Mesenteric fat pad (tissue), 1 donor: ENCODE data around the gene C15orf61. TPM values are rescaled to one million over a fixed set of nuclear protein-coding genes. Genes with fewer than 3 reads are reported as not detected.

Experiments
- DNase-seq: peaks from one replicate; pipeline ENCODE4 v3.0.0-alpha.2; 2020; ENCODE audit warnings: low spot score
- long read RNA-seq: library from polyadenylated mRNA; unstranded; transcript quantifications from one replicate; pipeline ENCODE4 v2.0.0, GENCODE V29; 2020
- total RNA-seq: library from RNA; stranded (reverse); fragmentation: NEBNext Ultra II Directional; extraction: Animal tissue kit (Norgen Biotek cat#: 25700); gene quantifications from one replicate; pipeline ENCODE4 v1.2.1, GENCODE V29; 2021
- donor health status: DM: yes; HTN: yes; CAD: no.

C15orf61 gene
- 6.4 TPM for total RNA-seq
- long read RNA-seq, full-length matches to known transcripts = 4 of 8 reads
- long read RNA-seq, partial matches to known transcripts = 0 of 8 reads
- long read RNA-seq, other reads (novel, unspliced or antisense) = 4 of 8 reads

GRCh38 chr15:67521029-67521782 lies at the start of gene C15orf61:
Gene C15orf61 (plus strand): TSS chr15:67521131. CDS start chr15:67521249, 118 bp downstream.
- peak; percentile 94 for DNase-seq

GRCh38 chr15:67472957-67473356 lies 48.0 kb upstream of the C15orf61 start:
- no peak for DNase-seq

DNA sequence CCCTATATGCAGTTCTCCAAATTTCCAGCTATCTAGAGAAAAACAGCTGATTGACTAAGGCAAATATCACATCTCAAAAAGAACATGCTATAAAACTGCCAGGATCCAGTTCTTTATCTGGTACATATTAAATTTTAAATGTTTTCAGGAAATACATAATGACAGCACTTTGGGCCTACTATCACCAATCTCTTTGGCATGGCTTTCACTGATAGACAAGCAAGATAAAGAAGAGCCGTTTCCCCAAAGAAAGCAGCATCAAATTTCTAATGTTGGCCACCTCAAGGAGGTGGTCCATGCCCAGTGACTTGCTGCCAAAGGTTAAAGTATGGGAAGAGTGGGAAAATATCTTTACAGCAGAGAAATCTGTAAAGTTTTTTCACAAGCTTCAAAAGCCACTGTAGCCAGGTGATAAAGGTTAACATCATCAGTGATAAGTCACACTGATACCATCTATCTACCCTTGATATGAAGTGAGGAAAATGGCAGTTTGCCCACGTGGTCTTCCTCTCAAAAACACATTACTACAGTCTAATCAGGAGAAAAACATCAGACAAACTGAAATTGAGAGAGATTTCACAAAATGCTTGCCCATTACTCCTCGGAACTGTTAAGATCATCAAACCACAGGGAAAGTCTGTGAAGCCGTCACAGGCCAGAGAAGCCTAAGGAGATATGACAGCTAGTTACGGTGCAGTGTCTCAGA lies 46.4 kb upstream of the C15orf61 start:
- no peak for DNase-seq

DNA sequence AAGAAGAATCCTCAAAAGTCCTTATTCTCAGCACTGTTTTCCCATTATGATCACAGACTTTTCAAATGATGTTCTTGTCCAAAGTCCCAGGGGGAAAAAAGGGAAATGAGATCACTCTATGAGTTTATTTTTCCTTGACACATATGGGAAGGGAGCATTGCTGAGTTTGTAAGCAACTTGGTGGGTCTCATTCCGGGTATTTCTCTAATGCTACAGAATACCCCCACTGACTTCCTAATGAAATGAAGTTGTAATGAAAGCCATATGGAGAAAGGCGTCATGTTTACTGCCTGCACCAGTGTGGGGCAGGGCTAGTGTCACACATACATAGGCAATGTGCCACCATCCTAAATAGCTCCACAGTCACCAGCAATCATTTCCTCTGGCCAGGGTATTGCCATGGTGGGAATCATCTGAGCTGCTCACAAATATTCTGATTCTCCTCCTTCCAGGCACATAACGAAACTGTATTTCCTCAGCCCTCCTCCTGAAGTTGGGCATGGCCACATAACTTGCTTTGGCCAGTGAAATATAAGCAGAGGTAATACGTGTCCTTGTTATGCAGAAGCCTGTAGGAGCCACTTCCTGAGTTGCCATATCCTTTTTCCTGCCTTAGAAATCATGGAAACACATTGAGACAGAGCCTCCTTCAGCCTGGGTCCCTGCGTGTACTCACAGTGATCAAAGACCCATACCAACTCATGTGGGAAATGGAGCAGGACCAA lies 41.0 kb upstream of the C15orf61 start:
- DNase-seq = no peak

- no peak for DNase-seq
Observed at GRCh38 chr15:67480741-67481140, 40.2 kb upstream of the C15orf61 start.

DNA sequence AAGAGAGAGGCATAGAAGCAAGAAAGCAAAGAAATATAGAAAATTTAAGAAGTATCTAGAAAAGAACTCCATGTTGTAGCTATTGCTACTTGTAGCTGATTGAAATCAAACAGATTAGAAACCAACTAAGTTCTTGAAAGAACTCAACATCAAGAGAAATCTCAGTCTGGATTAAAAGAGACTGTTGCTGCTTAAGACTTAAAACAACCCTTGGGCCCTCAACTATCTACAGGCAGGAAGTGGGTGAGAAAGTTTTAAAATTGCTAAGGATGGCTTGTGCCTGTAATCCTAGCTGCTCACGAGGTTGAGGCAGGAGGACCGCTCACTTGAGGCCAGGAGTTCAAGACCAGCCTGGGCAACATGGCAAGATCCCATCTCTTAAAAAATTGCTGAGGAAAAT lies 39.3 kb upstream of the C15orf61 start:
- DNase-seq = no peak

DNA sequence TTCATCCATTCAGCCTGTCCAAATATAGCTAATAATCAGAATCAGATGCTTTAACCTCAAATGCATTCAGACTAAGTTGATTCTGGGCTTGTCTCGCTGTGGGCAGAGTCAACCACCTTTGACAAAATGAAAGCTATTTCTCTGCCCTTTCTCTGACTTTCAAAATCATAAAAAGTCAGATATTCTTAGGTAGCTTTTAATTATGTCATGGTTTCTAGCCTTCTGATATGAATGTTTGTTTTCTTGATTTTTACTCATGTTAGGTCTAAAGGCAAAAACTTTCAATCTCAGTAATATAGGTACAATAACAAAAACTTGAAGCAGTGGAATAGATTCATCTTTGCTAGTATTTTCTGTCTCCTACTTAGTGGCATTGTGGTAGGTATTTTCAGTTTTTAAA lies 25.3 kb upstream of the C15orf61 start:
- DNase-seq = no peak

DNA sequence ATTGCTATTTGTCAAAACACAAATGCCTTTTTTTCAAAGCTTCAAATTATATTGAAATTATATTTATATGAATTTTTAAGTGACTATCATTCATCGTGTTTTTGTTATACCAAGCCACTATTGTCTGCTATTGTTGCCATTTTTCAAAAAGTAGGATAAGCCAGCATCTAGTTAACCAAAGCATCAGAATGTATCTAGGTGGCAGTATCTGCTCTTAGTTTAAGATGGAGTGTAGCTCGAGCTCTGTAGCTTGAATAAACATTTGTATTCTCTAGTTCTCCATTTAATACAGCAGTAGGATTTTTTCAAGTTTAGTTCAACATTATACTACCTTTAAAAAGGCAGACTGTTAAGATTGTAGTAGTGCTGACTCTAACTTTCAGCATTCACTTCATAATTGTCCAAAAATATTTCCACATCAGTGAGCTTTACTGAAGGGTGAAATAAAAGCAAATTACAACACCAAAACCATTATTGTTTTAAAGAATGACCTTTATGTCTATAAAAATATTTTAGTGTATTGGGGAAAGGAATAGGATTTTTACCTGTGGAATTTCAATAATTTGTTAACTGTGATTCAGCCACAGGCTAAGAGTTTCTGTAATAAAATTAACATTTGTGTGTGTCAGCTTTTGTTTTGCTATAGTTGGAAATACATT lies 19.6 kb upstream of the C15orf61 start:
- DNase-seq = no peak

DNA sequence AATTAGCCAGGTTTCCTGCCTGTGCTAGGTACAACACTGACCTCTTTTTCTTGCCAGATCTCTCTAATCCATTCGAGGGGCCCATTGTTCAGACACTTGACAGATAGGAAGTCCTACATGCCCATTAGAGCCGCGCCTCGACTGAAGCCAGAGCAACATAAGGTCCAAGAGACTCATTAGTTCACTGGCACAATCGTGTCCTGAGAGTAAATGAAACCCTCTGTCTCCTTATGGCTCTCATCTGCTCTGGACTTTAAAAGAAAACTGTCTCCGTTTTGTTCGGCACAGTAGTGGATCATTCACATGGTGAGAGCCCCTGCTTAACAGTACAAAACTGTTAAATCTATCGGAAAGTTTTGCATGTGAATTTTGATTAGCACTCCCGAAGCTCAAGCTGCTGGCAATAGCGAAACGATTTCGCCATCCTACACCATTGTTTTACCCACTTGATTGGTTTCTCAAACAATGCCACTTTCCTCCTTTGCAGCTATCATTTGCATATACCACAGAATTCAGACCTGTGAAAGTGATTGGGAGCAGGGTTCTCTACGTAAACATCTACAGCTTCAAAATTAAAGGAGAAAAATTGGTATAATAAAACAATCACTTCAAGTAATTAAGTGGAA lies 19.0 kb upstream of the C15orf61 start:
- no peak for DNase-seq

DNA sequence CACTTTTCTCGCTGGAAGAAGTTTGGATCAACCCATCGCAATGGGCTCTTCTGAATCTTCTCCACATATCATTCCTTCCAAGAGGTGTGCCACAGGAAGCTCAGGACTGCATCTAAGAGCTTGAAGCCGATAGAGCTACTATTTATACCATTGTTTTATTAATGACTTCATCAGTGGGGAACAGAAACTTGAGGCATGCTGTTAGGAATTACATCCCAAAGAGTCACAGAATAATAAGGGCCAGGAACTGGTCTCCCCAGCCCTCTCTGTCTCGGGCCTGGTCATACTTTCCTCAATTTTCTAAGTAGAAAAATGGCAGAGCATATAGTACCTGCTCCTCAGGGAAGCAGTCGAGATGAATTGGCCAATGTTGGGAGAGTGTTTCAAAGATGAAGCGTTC lies 16.9 kb upstream of the C15orf61 start:
- DNase-seq = no peak

GRCh38 chr15:67504796-67505195 lies 16.1 kb upstream of the C15orf61 start:
- no peak for DNase-seq

GRCh38 chr15:67505675-67506572 lies 15.0 kb upstream of the C15orf61 start:
- no peak for DNase-seq

- no peak for DNase-seq
Observed at GRCh38 chr15:67506775-67507747, 13.9 kb upstream of the C15orf61 start.

DNA sequence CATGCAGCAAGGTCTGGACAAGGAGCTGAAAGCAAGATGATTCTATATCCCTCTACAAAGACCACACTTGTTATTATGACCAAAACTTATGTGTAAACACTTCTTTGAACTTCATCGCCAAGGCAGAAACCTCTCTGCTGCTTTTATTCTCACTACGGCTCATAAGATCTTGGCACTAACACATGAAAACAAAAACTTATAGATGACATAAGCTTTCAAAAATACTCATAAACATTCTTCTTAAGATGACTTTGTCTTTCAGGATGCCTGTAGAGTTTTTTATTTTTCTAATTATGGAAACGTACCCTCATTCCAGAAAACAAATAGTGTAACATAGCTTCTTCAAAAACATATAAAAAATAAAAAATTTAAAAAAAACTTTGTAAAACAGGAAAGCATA lies 12.5 kb upstream of the C15orf61 start:
- no peak for DNase-seq

DNA sequence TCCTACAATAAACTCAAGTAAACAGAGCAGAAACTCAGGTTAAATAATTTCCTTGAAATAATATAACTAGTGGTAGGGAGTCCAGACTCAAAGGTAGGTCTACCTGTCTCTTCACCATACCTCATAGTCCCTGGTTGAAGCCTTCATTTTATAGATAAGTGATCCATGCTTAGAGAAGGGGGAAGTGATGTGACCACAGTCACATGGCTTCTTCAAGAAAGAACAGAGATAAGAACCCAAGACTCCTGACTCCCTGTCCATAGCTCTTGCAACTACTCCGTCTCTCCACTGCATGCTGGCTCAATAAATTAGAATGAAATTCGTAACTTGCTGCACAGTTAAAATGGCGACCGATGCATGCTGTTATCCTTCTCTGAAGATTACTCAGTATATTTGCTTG lies 11.0 kb upstream of the C15orf61 start:
- DNase-seq = no peak

- no peak for DNase-seq
Observed at GRCh38 chr15:67510597-67511190, 10.2 kb upstream of the C15orf61 start.

DNA sequence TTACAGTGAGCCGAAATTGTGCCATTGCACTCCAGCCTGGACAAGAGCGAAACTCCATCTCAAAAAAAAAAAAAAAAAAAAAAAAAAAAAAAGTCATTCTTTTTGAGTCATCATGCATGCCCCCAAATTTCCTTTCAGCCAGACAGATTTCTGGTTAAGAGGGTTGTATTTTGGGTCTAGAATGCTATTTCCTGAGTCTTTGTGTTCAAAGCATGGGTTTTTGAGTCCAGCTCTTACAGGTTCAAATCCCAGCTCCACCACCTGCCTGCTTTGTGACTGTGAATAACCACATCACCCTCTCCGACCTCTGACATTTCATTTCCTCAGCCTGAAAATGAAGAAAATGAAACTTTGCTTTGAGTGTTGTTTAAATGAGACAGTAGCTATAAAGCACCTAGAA lies 9.3 kb upstream of the C15orf61 start:
- no peak for DNase-seq

GRCh38 chr15:67512140-67512539 lies 8.8 kb upstream of the C15orf61 start:
- no peak for DNase-seq
